Uterus (tissue), 4 donors: ENCODE measurements around the gene GSX2. TPM values are rescaled to one million over a fixed set of nuclear protein-coding genes. Genes with fewer than 3 reads are reported as not detected.

Experiments
- DNase-seq, 2 donors: peaks; one replicate each; pipeline ENCODE4 v3.0.0-alpha.2; 2019 to 2020
- H3K27ac ChIP-seq, 2 donors: fragments of 200-600 bp; sonication (generic); 1 replicate in 1 of 2; 2 replicates in 1 of 2; pipeline ENCODE4 v1.5.1; 2016 to 2018
- H3K27me3 ChIP-seq, 2 donors: fragments of 200-600 bp; sonication (generic); one replicate each; pipeline ENCODE4 v1.5.1; 2018 to 2019; ENCODE audit warnings: control low read depth in 1 of 2
- H3K36me3 ChIP-seq, 2 donors: fragments of 200-600 bp; sonication (generic); one replicate each; pipeline ENCODE4 v1.5.1; 2019; ENCODE audit warnings: control low read depth in 1 of 2
- H3K4me1 ChIP-seq, 2 donors: fragments of 200-600 bp; sonication (generic); one replicate each; pipeline ENCODE4 v1.5.1; 2018 to 2019; ENCODE audit warnings: control low read depth in 1 of 2
- H3K4me3 ChIP-seq, 2 donors: fragments of 200-600 bp; sonication (generic); 1 replicate in 1 of 2; 2 replicates in 1 of 2; pipeline ENCODE4 v1.5.1; 2018 to 2019; ENCODE audit warnings: mild to moderate bottlenecking in 1 of 2
- H3K9me3 ChIP-seq, 2 donors: fragments of 200-600 bp; sonication (generic); one replicate each; pipeline ENCODE4 v1.5.1; 2019; ENCODE audit warnings: control low read depth in 1 of 2
- POLR2A ChIP-seq, 2 donors: fragments of 450-650 bp; IDR thresholded peaks; one replicate each; pipeline ENCODE4 v1.6.1; 2016; ENCODE audit warnings: antibody characterized with exemption in 2 of 2, mild to moderate bottlenecking in 1 of 2, moderate library complexity in 1 of 2
- intact Hi-C: fragments of 100-400 bp; cut with DNase I; formaldehyde crosslinking; loops from one replicate; pipeline ENCODE4 v1.15.1; 2023; ENCODE audit warnings: low total_unique reads
- total RNA-seq, 4 donors: library from RNA; depleted of rRNA in 3 of 4; stranded (reverse); fragments of >200 nt in 3 of 4; gene quantifications; one replicate each; pipeline versions ENCODE4 v1.1.0 to v1.2.4, GENCODE V29; 2014 to 2023
- TF ChIP-seq, protein P1 (sequence below), 4 experiments: fragments of 200-600 bp in 2 of 4; fragments of 450-650 bp in 2 of 4; sonication (generic) in 2 of 4; IDR thresholded peaks; one replicate each; pipeline ENCODE4 v1.5.1; 2016 to 2019; ENCODE audit warnings: antibody characterized with exemption in 4 of 4, mild to moderate bottlenecking in 2 of 4, moderate library complexity in 1 of 4
- donor health status: DM: yes; HTN: yes; CAD: no.

Gene GSX2
- total RNA-seq, 4 donors from 2014 or later = not detected

- H3K27ac ChIP-seq = no peak overlapping the region
- intact Hi-C loops = no loop called here
- peaks cover 0 to 4% of the 10 kb centered on the region in 2 donors for H3K4me1 ChIP-seq
- no peak for DNase-seq
- TF ChIP-seq, protein P1, sequence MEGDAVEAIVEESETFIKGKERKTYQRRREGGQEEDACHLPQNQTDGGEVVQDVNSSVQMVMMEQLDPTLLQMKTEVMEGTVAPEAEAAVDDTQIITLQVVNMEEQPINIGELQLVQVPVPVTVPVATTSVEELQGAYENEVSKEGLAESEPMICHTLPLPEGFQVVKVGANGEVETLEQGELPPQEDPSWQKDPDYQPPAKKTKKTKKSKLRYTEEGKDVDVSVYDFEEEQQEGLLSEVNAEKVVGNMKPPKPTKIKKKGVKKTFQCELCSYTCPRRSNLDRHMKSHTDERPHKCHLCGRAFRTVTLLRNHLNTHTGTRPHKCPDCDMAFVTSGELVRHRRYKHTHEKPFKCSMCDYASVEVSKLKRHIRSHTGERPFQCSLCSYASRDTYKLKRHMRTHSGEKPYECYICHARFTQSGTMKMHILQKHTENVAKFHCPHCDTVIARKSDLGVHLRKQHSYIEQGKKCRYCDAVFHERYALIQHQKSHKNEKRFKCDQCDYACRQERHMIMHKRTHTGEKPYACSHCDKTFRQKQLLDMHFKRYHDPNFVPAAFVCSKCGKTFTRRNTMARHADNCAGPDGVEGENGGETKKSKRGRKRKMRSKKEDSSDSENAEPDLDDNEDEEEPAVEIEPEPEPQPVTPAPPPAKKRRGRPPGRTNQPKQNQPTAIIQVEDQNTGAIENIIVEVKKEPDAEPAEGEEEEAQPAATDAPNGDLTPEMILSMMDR (IDR thresholded peaks at IDR 0.05) = no peak
- TF ChIP-seq POLR2A (IDR thresholded peaks at IDR 0.05) = no peak
- no peak overlapping the region for H3K4me3 ChIP-seq
- no peaks in the 10 kb centered on the region for H3K36me3 ChIP-seq
- H3K27me3 ChIP-seq = peaks cover 0 to 26% of the 10 kb centered on the region in 2 donors
- H3K9me3 ChIP-seq = no peaks in the 10 kb centered on the region
These were observed 10.1 kb upstream of the GSX2 start for GRCh38 chr4:54089875-54090274.

GRCh38 chr4:54090404-54090803, 9.6 kb upstream of the GSX2 start:
- no peaks in the 10 kb centered on the region for H3K36me3 ChIP-seq
- H3K4me3 ChIP-seq = no peak overlapping the region
- intact Hi-C loops = no loop called here
- DNase-seq = no peak
- no peak overlapping the region for H3K27ac ChIP-seq
- no peak for TF ChIP-seq POLR2A (IDR thresholded peaks at IDR 0.05)
- TF ChIP-seq, protein P1 (IDR thresholded peaks at IDR 0.05) = no peak
- no peaks in the 10 kb centered on the region for H3K9me3 ChIP-seq
- H3K4me1 ChIP-seq = peaks cover 0 to 4% of the 10 kb centered on the region in 2 donors
- H3K27me3 ChIP-seq = peaks cover 0 to 30% of the 10 kb centered on the region in 2 donors

GRCh38 chr4:54090804-54091623, 8.9 kb upstream of the GSX2 start:
- TF ChIP-seq POLR2A (IDR thresholded peaks at IDR 0.05) = no peak
- TF ChIP-seq, protein P1 (IDR thresholded peaks at IDR 0.05) = no peak
- no peak overlapping the region for H3K27ac ChIP-seq
- no peaks in the 10 kb centered on the region for H3K36me3 ChIP-seq
- H3K9me3 ChIP-seq = no peaks in the 10 kb centered on the region
- DNase-seq = peak in 1 of 2 donors; percentile 40
- H3K4me1 ChIP-seq = peaks cover 0 to 4% of the 10 kb centered on the region in 2 donors
- peak overlapping the region in 1 of 2 donors; percentile 33 for H3K4me3 ChIP-seq
- peaks cover 0 to 36% of the 10 kb centered on the region in 2 donors for H3K27me3 ChIP-seq
- intact Hi-C loops = no loop called here

DNA sequence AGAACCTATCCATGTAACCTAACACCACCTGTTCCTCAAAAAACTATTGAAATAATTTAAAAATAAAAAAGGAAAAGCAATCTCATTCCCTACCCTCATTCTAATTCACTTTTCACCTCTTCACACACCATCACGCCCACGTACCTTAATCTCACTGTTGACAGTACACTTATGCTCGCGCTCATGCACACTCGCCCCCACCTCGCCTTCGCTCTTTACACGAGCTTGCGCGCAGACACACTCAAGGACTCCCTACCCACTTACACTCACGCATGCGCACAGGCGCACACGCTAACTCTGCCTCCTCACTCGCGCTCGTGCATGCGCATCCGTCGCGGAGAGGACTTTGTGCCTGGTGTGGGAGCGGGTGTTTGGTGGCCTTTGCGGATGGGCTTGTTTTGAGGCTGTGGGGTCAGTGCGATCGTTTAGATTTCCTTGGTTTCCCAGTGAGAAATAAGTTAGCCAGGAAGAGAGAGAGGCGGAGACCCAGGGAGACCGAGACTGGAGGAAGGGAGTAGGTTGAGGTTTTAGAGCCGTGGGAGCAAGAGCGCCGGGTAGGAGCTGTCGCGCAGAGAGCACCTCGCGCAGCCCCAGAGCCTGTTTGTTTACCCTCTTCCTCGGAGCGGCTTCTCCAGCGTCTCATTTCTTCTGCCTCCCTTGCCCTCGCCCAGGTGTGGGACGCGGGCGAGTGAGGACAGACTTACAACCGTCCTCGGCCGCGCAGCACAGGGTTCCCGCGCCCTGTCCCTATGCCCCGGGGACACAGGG, 8.1 kb upstream of the GSX2 start:
- peak; percentile 55 to 68 for DNase-seq
- Histone ChIP-seq H3K9me3 (no peaks in the 10 kb centered on the region), H3K4me1 (peaks cover 0 to 4% of the 10 kb centered on the region in 2 donors), H3K27ac (no peak overlapping the region), H3K4me3 (peak overlapping the region; percentile 27 to 33), H3K27me3 (peaks cover 0 to 42% of the 10 kb centered on the region in 2 donors), H3K36me3 (no peaks in the 10 kb centered on the region)
- intact Hi-C loops = no loop called here
- TF ChIP-seq POLR2A (IDR thresholded peaks at IDR 0.05) = no peak
- TF ChIP-seq, protein P1 (IDR thresholded peaks at IDR 0.05) = no peak
